Panc1 (cell line): ENCODE results near the gene CLEC2B. TPM values are rescaled to one million over a fixed set of nuclear protein-coding genes. Genes with fewer than 3 reads are reported as not detected.

Source experiments
- ATAC-seq: fragments of 200-7000 bp; cut with Tn5 transposase; 2 replicates; pipeline ENCODE4 v1.9.1; 2020; ENCODE audit warnings: mild to moderate bottlenecking, moderate library complexity
- BruUV-seq: library from RNA; stranded (reverse); fragments of 400-500 nt; replicated peaks from 2 replicates; lab custom pipeline; 2021; lab: Mats Ljungman, UMichigan
- CTCF ChIA-PET: fragments of 300-600 bp; sonication (Branson Sonifier 250); formaldehyde crosslinking; loops from one replicate; lab custom pipeline; 2022; ENCODE audit warnings: antibody characterized with exemption; lab: Charles Lee
- POLR2A ChIA-PET: fragments of 300-600 bp; sonication (Branson Sonifier 250); formaldehyde crosslinking; loops from one replicate; lab custom pipeline; 2022; ENCODE audit warnings: antibody characterized with exemption; lab: Charles Lee
- DNase-seq: peaks from one replicate; pipeline ENCODE4 v3.0.0-alpha.2; 2010; ENCODE audit warnings: low read depth, low spot score
- H3K27ac ChIP-seq: 2 replicates; pipeline ENCODE4 v1.5.1; 2011; ENCODE audit warnings: mild to moderate bottlenecking, low read length, inconsistent platforms
- H3K27me3 ChIP-seq: fragments of 200-500 bp; sonication (Bioruptor generic); 2 replicates; pipeline ENCODE4 v1.6.0; 2014; ENCODE audit warnings: low read length, inconsistent platforms; ENCODE audit not compliant: control insufficient read depth, insufficient read depth
- H3K36me3 ChIP-seq: fragments of 200-500 bp; sonication (Bioruptor generic); 2 replicates; pipeline ENCODE4 v1.5.1; 2014; ENCODE audit warnings: inconsistent platforms, mild to moderate bottlenecking, low read length, moderate library complexity; ENCODE audit not compliant: control insufficient read depth, insufficient read depth
- H3K4me1 ChIP-seq: 2 replicates; pipeline ENCODE4 v1.5.1; 2011; ENCODE audit warnings: inconsistent platforms, mild to moderate bottlenecking, low read length, moderate library complexity; ENCODE audit not compliant: control insufficient read depth, insufficient read depth
- H3K4me3 ChIP-seq, 2 experiments: 2 replicates each; pipeline ENCODE4 v1.5.1; 2011 to 2012; ENCODE audit warnings: low read depth in 2 of 2, low read length in 2 of 2, mild to moderate bottlenecking in 2 of 2, inconsistent platforms in 1 of 2, moderate library complexity in 1 of 2
- H3K9me3 ChIP-seq: fragments of 200-500 bp; sonication (Bioruptor generic); 2 replicates; pipeline ENCODE4 v1.5.1; 2014; ENCODE audit warnings: low read depth, mild to moderate bottlenecking, inconsistent platforms, low read length, moderate library complexity; ENCODE audit not compliant: control insufficient read depth, insufficient read depth
- CTCF ChIP-seq: fragments of 450-650 bp; IDR thresholded peaks from 2 replicates; pipeline ENCODE4 v1.5.1; 2017; ENCODE audit warnings: mild to moderate bottlenecking
- POLR2AphosphoS5 ChIP-seq: IDR thresholded peaks from 2 replicates; pipeline ENCODE4 v1.6.1; 2012; ENCODE audit warnings: mild to moderate bottlenecking, low read depth, low read length, moderate library complexity
- SIN3A ChIP-seq: IDR thresholded peaks from 2 replicates; pipeline ENCODE4 v1.6.1; 2012; ENCODE audit warnings: low read depth, mild to moderate bottlenecking, low read length, moderate library complexity, borderline replicate concordance; ENCODE audit not compliant: insufficient read depth
- TCF7L2 ChIP-seq: IDR thresholded peaks from 2 replicates; pipeline ENCODE4 v1.6.1; 2011; ENCODE audit warnings: mild to moderate bottlenecking, low read depth, low read length, inconsistent platforms
- in situ Hi-C: cut with HindIII; loops from 2 replicates; pipeline ENCODE4 v1.10.0; 2016; ENCODE audit warnings: low sequenced_read_pairs, low pct_unique_long_range_greater_than_20kb
- intact Hi-C: fragments of 100-400 bp; cut with micrococcal nuclease; formaldehyde crosslinking; loops from one replicate; pipeline ENCODE4 v1.10.0; 2022; ENCODE audit not compliant: unreplicated experiment
- total RNA-seq: library from RNA; stranded (reverse); gene quantifications from one replicate; pipeline ENCODE4 v1.2.1, GENCODE V29; 2021; ENCODE audit not compliant: unreplicated experiment
- TF ChIP-seq, protein P1 (sequence below), 2 experiments: IDR thresholded peaks; 2 replicates each; pipeline ENCODE4 v1.6.1; 2011 to 2012; ENCODE audit warnings: low read depth in 2 of 2, control low read depth in 1 of 2, low read length in 1 of 2, mild to moderate bottlenecking in 1 of 2, moderate library complexity in 1 of 2; ENCODE audit not compliant: insufficient read depth in 1 of 2

Gene CLEC2B
- total RNA-seq, 1 experiment from 2014 or later = 2.4 TPM

DNA sequence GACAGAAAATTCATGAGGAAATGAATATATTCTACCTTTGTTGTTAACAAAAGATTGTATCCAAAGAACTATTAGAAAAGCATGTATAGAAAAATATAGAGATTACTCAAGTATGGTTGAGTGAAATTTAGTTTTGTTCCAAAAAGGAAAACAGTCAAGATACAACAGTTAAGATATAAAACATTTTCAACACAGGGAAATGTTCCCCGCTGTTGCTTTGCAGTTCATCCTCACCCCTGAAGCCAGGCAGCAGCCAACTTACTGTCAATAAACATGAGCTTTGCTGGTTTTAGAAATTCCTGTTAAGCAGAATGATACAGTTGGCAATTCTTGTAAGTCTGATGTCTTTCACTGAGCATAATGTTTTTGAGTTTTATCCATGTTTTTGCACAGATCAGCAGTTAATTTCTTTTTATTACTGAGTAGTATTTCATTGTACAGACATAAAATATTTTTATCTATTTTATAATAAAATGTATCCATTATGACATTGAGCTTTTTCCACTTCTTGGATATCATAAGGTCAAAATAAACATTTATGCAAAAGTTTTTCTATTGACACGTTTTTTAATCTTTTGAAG lies 1.2 kb upstream of the CLEC2B start:
- TF ChIP-seq CTCF = no peak
- TF ChIP-seq TCF7L2 = no peak
- TF ChIP-seq, protein P1, sequence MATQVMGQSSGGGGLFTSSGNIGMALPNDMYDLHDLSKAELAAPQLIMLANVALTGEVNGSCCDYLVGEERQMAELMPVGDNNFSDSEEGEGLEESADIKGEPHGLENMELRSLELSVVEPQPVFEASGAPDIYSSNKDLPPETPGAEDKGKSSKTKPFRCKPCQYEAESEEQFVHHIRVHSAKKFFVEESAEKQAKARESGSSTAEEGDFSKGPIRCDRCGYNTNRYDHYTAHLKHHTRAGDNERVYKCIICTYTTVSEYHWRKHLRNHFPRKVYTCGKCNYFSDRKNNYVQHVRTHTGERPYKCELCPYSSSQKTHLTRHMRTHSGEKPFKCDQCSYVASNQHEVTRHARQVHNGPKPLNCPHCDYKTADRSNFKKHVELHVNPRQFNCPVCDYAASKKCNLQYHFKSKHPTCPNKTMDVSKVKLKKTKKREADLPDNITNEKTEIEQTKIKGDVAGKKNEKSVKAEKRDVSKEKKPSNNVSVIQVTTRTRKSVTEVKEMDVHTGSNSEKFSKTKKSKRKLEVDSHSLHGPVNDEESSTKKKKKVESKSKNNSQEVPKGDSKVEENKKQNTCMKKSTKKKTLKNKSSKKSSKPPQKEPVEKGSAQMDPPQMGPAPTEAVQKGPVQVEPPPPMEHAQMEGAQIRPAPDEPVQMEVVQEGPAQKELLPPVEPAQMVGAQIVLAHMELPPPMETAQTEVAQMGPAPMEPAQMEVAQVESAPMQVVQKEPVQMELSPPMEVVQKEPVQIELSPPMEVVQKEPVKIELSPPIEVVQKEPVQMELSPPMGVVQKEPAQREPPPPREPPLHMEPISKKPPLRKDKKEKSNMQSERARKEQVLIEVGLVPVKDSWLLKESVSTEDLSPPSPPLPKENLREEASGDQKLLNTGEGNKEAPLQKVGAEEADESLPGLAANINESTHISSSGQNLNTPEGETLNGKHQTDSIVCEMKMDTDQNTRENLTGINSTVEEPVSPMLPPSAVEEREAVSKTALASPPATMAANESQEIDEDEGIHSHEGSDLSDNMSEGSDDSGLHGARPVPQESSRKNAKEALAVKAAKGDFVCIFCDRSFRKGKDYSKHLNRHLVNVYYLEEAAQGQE (IDR thresholded peaks at IDR 0.05; ENCODE audit: insufficient read depth in 1 of 2, low read depth in 2 of 2, low read length in 1 of 2) = no peak
- no peak for TF ChIP-seq SIN3A
- TF ChIP-seq POLR2AphosphoS5 = no peak
- Histone ChIP-seq H3K27ac (peak overlapping the region; percentile 84; the same call in 1 of the 2 replicates), H3K4me1 (no peaks in the 10 kb centered on the region; the same call in 1 of the 2 replicates), H3K36me3 (no peaks in the 10 kb centered on the region), H3K9me3 (no peaks in the 10 kb centered on the region), H3K27me3 (no peaks in the 10 kb centered on the region), H3K4me3 (no peak overlapping the region; a peak in 1 of 4 replicates)
- no TSS peak for BruUV-seq
- DNase-seq = no peak
- in situ Hi-C loops = no loop called here
- intact Hi-C loops = no loop called here
- no peak for ATAC-seq
- POLR2A ChIA-PET = interaction anchor here (0.5 kb wide), 1 partner anchor 319 kb away, joined by 8 read pairs; no protein-coding TSS in a partner anchor
- CTCF ChIA-PET = no interaction called here

GRCh38 chr12:9868951-9869306 lies 225 bp downstream of the CLEC2B start:
- H3K27me3 ChIP-seq = no peaks in the 10 kb centered on the region
- in situ Hi-C loops = no loop called here
- no peaks in the 10 kb centered on the region for H3K36me3 ChIP-seq
- TF ChIP-seq SIN3A = no peak
- no peak for TF ChIP-seq CTCF
- TF ChIP-seq POLR2AphosphoS5 = no peak
- TF ChIP-seq, protein P1 (IDR thresholded peaks at IDR 0.05; ENCODE audit: insufficient read depth in 1 of 2, low read depth in 2 of 2, low read length in 1 of 2) = no peak
- no peak for DNase-seq
- peak overlapping the region; percentile 84 for H3K27ac ChIP-seq
- peak overlapping the region; percentile 45 to 53; a peak in 3 of 4 replicates for H3K4me3 ChIP-seq
- H3K4me1 ChIP-seq = no peaks in the 10 kb centered on the region; the same call in 1 of the 2 replicates
- BruUV-seq = TSS peak; percentile 83
- intact Hi-C loops = no loop called here
- POLR2A ChIA-PET = no interaction called here
- CTCF ChIA-PET = no interaction called here
- H3K9me3 ChIP-seq = no peaks in the 10 kb centered on the region
- no peak for ATAC-seq
